Skin of body (tissue), 2 donors: Measurements from ENCODE around the gene CCNG1. TPM values are rescaled to one million over a fixed set of nuclear protein-coding genes. Genes with fewer than 3 reads are reported as not detected.
"Not testable (repeated sequence)": the region's sequence is repeated elsewhere in the genome, so short reads cannot be mapped to it uniquely, and the experiment has no call there.

Experiments used
- DNase-seq: peaks from one replicate; lab custom pipeline; 2025; lab: John Stamatoyannopoulos, UW
- total RNA-seq: library from RNA; depleted of rRNA; stranded (reverse); fragments of >200 nt; gene quantifications from one replicate; pipeline ENCODE4 v1.2.3, GENCODE V29; 2014

CCNG1 gene
- total RNA-seq, 1 donor from 2014 or later, result 125 TPM

- no peak for DNase-seq
These were observed 3.6 kb downstream of the CCNG1 start for GRCh38 chr5:163440954-163441353.

- DNase-seq, result no peak
These were observed 7.1 kb downstream of the CCNG1 start for GRCh38 chr5:163444526-163444925.

- DNase-seq, result no peak
These were observed 8.0 kb downstream of the CCNG1 start for GRCh38 chr5:163445345-163445744.

GRCh38 chr5:163447191-163447590 is 9.8 kb downstream of the CCNG1 start:
- no peak for DNase-seq

GRCh38 chr5:163447875-163448274 is 10.5 kb downstream of the CCNG1 start:
- DNase-seq, result no peak

GRCh38 chr5:163448491-163448890 is 11.1 kb downstream of the CCNG1 start:
- DNase-seq, result no peak

GRCh38 chr5:163451489-163451888 is 14.1 kb downstream of the CCNG1 start:
- no peak for DNase-seq

GRCh38 chr5:163453705-163454104 is 16.3 kb downstream of the CCNG1 start:
- no peak for DNase-seq

GRCh38 chr5:163455406-163455805 is 18.0 kb downstream of the CCNG1 start:
- not testable (repeated sequence) for DNase-seq

GRCh38 chr5:163456029-163456589 is 18.7 kb downstream of the CCNG1 start:
- no peak for DNase-seq

GRCh38 chr5:163456840-163457239 is 19.4 kb downstream of the CCNG1 start:
- DNase-seq, result no peak

- no peak for DNase-seq
These were observed 21.5 kb downstream of the CCNG1 start for GRCh38 chr5:163458778-163459385.

GRCh38 chr5:163459462-163459818 is 22.0 kb downstream of the CCNG1 start:
- DNase-seq, result no peak

GRCh38 chr5:163459819-163460561 is 22.6 kb downstream of the CCNG1 start, which contains the start of gene NUDCD2:
Gene NUDCD2 (minus strand): TSS chr5:163460102. CDS start chr5:163460050, 52 bp downstream.
- peak; percentile 99 for DNase-seq

- peak; percentile 34 for DNase-seq
These were observed 23.3 kb downstream of the CCNG1 start, which contains the start of gene HMMR for GRCh38 chr5:163460562-163461171. Gene HMMR (plus strand): TSS chr5:163460632. CDS start chr5:163460693, 61 bp downstream.

GRCh38 chr5:163463063-163463435 is 25.7 kb downstream of the CCNG1 start:
- no peak for DNase-seq

GRCh38 chr5:163467682-163468081 is 30.3 kb downstream of the CCNG1 start:
- no peak for DNase-seq

- no peak for DNase-seq
These were observed 36.3 kb downstream of the CCNG1 start for GRCh38 chr5:163473635-163474243.

- DNase-seq, result no peak
These were observed 38.0 kb downstream of the CCNG1 start for GRCh38 chr5:163475411-163475810.

GRCh38 chr5:163478126-163478981 is 41.0 kb downstream of the CCNG1 start:
- DNase-seq, result no peak

- DNase-seq, result no peak
These were observed 41.5 kb downstream of the CCNG1 start for GRCh38 chr5:163478982-163479271.
